ENCODE results near the gene RRAD. TPM values are rescaled to one million over a fixed set of nuclear protein-coding genes. Genes with fewer than 3 reads are reported as not detected.
"Not testable (repeated sequence)": the region's sequence is repeated elsewhere in the genome, so short reads cannot be mapped to it uniquely, and the experiment has no call there.

RRAD gene
- total RNA-seq, 1 donor from 2014 or later: 75.0 TPM

GRCh38 chr16:66936889-66937554 is 11.7 kb upstream of the RRAD start:
- FAIRE-seq: peak; percentile 98

GRCh38 chr16:66936462-66936861 is 11.1 kb upstream of the RRAD start:
- H3K4me3 ChIP-seq (ENCODE audit: low read depth, low read length): peak overlapping the region; percentile 95

More at GRCh38 chr16:66936889-66937554, 11.7 kb upstream of the RRAD start:
- Histone ChIP-seq H3K27me3 (ENCODE audit: control insufficient read depth, insufficient read depth, low read length) (no peaks in the 10 kb centered on the region), H3K36me3 (ENCODE audit: control insufficient read depth, insufficient read depth, low read length) (peaks cover 36% of the 10 kb centered on the region), H3K4me3 (ENCODE audit: low read depth, low read length) (no peak overlapping the region)
- no peak for DNase-seq (ENCODE audit: low read depth)
- TF ChIP-seq CTCF (IDR thresholded peaks at IDR 0.05; ENCODE audit: insufficient read depth, low read length, severe bottlenecking): no peak

GRCh38 chr16:66935314-66936011 is 10.1 kb upstream of the RRAD start, which contains the start of gene CES2:
Gene CES2, plus strand, starts transcription at chr16:66935516. Its CDS starts 120 bp downstream, at chr16:66935636.
- DNase-seq (ENCODE audit: low read depth) (peak; percentile 80), FAIRE-seq (no peak)
- peaks cover 23% of the 10 kb centered on the region for H3K36me3 ChIP-seq (ENCODE audit: control insufficient read depth, insufficient read depth, low read length)

More at GRCh38 chr16:66936462-66936861, 11.1 kb upstream of the RRAD start:
- FAIRE-seq (no peak), DNase-seq (ENCODE audit: low read depth) (no peak)
- Histone ChIP-seq H3K36me3 (ENCODE audit: control insufficient read depth, insufficient read depth, low read length) (peaks cover 31% of the 10 kb centered on the region), H3K27me3 (ENCODE audit: control insufficient read depth, insufficient read depth, low read length) (no peaks in the 10 kb centered on the region)
- TF ChIP-seq CTCF (IDR thresholded peaks at IDR 0.05; ENCODE audit: insufficient read depth, low read length, severe bottlenecking): no peak

GRCh38 chr16:66934839-66935313 is 9.5 kb upstream of the RRAD start:
- H3K36me3 ChIP-seq (ENCODE audit: control insufficient read depth, insufficient read depth, low read length): peaks cover 18% of the 10 kb centered on the region
- H3K4me3 ChIP-seq (ENCODE audit: low read depth, low read length): peak overlapping the region; percentile 95
- FAIRE-seq; H3K27me3 ChIP-seq (ENCODE audit: control insufficient read depth, insufficient read depth, low read length); DNase-seq (ENCODE audit: low read depth): not testable (repeated sequence)

More at GRCh38 chr16:66935314-66936011, 10.1 kb upstream of the RRAD start, which contains the start of gene CES2:
- Histone ChIP-seq H3K27me3 (ENCODE audit: control insufficient read depth, insufficient read depth, low read length) (no peaks in the 10 kb centered on the region), H3K4me3 (ENCODE audit: low read depth, low read length) (peak within 1 kb of the TSS; percentile 95)
- TF ChIP-seq CTCF (IDR thresholded peaks at IDR 0.05; ENCODE audit: insufficient read depth, low read length, severe bottlenecking): no peak

- Histone ChIP-seq H3K36me3 (ENCODE audit: control insufficient read depth, insufficient read depth, low read length) (peaks cover 15% of the 10 kb centered on the region), H3K4me3 (ENCODE audit: low read depth, low read length) (peak within 1 kb of the TSS; percentile 95), H3K27me3 (ENCODE audit: control insufficient read depth, insufficient read depth, low read length) (no peaks in the 10 kb centered on the region)
- no peak for TF ChIP-seq CTCF (IDR thresholded peaks at IDR 0.05; ENCODE audit: insufficient read depth, low read length, severe bottlenecking)
- FAIRE-seq (no peak), DNase-seq (ENCODE audit: low read depth) (peak; percentile 56)
These were observed 9.0 kb upstream of the RRAD start, which contains the start of gene CIAO2B for GRCh38 chr16:66934138-66934838. Gene CIAO2B, minus strand, starts transcription at chr16:66934402. Its CDS starts 38 bp downstream, at chr16:66934364.

GRCh38 chr16:66933776-66934137 is 8.4 kb upstream of the RRAD start:
- Histone ChIP-seq H3K36me3 (ENCODE audit: control insufficient read depth, insufficient read depth, low read length) (peaks cover 12% of the 10 kb centered on the region), H3K27me3 (ENCODE audit: control insufficient read depth, insufficient read depth, low read length) (no peaks in the 10 kb centered on the region), H3K4me3 (ENCODE audit: low read depth, low read length) (peak overlapping the region; percentile 95)
- peak; percentile 62 for DNase-seq (ENCODE audit: low read depth)
- no peak for TF ChIP-seq CTCF (IDR thresholded peaks at IDR 0.05; ENCODE audit: insufficient read depth, low read length, severe bottlenecking)
- FAIRE-seq: no peak
